Testis (tissue), 2 donors: ENCODE results near the gene DHX35.

Source experiments
- CTCF ChIP-seq, 3 experiments: fragments of 450-650 bp in 2 of 3; fragments of 200-600 bp in 1 of 3; sonication (generic) in 1 of 3; IDR thresholded peaks; one replicate each; pipeline ENCODE4 v1.5.1; 2016 to 2019; ENCODE audit warnings: antibody characterized with exemption in 3 of 3, mild to moderate bottlenecking in 2 of 3, moderate library complexity in 1 of 3
- POLR2A ChIP-seq: fragments of 450-650 bp; IDR thresholded peaks from one replicate; pipeline ENCODE4 v1.6.1; 2017; ENCODE audit warnings: antibody characterized with exemption, mild to moderate bottlenecking, moderate library complexity

DNA sequence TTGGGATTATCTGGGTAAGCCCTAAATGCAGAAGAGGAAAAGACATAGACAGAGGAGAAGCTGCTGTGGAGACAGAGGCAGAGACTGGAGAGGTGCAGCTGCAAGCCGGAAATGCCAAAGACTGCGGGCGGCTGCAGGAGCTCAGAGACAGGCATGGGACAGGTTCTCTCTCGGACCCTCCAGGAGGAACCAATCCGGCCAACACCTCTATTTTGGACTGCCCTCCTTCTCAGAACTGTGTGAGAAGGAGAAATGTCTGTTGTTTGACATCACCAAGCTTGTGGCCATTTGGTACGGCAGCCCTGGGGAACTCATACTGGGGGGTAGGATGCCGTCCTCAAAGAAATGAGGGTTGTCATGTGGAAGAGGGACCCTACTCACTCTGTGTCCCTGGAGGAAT is 95.0 kb downstream of the DHX35 start:
- TF ChIP-seq CTCF (IDR thresholded peaks at IDR 0.05) (no peak), POLR2A (no peak)
